ENCODE measurements around the gene TM4SF20.
"Not testable (repeated sequence)": the region's sequence is repeated elsewhere in the genome, so short reads cannot be mapped to it uniquely, and the experiment has no call there.

The TM4SF20 gene

DNA sequence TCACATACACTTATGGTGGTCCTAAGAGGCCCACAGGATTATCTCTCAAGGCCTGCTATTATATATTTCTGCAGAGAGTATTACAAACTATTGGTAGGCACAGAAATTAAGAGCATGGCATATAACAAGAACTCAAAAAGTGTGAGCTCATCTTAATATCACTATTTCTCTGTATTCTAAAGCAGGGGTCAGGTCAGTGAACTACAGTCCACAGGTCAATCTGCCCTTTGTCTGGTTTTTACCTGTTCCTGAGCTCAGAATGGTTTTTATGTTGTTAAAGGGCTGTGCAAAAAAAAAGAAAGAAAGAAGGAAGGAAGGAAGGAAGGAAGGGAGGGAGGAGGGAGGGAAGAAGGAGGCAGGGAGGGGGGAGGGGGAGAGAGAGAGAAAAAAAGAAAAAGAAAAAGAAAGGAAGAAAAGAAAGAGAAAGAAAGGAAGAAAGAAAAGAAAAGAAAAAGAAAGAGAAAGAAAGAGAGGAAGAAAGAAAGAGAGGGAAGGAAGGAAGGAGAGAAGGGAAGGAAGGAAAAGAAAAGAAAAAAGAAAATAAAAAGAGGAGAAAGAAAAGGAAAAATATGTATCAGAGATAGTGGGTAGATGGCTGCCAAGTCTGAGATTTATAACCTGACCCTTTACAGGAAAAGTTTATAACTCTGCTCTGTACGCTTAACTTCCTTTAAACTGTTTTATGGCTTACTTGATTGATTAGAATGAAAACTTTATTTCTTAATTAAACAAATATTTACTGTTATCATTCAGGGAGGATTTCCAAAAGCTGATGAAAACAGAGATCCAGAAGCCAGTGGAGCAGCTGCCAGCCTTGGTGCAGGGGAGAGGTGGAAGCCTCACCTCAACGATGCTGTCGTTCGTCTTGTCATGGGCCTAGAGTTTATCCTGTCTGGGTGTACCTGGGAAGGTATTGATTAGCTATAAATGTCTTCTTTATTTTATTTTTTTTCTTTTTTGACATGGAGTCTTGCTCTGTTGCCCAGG lies 19.9 kb upstream of the TM4SF20 start:
- no peak for DNase-seq (ENCODE audit: low spot score)

DNA sequence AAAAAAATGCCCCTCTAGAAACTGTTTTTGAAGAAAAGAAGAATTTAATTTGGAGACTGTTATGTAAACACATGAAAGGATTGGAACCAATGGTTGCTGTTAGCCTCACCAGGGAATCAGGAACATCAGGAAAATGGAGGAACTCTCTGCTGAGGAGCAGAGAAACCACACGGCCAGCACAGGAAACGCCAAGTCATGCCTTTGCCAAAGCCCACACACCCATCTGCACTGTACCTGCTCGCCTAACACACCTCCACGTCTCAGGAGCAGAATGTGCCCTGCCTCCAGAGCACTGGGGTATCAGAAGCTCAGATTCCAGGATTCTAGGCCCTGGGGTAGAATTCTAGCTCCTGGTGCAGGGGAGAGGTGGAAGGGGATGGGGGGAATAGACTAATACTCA lies 18.5 kb upstream of the TM4SF20 start:
- no peak for DNase-seq (ENCODE audit: low spot score)

- DNase-seq (ENCODE audit: low spot score), result no peak
Observed at GRCh38 chr2:227395556-227395955, 16.4 kb upstream of the TM4SF20 start.

- peak; percentile 10 for DNase-seq (ENCODE audit: low spot score)
Observed at GRCh38 chr2:227394401-227394800, 15.3 kb upstream of the TM4SF20 start.

DNA sequence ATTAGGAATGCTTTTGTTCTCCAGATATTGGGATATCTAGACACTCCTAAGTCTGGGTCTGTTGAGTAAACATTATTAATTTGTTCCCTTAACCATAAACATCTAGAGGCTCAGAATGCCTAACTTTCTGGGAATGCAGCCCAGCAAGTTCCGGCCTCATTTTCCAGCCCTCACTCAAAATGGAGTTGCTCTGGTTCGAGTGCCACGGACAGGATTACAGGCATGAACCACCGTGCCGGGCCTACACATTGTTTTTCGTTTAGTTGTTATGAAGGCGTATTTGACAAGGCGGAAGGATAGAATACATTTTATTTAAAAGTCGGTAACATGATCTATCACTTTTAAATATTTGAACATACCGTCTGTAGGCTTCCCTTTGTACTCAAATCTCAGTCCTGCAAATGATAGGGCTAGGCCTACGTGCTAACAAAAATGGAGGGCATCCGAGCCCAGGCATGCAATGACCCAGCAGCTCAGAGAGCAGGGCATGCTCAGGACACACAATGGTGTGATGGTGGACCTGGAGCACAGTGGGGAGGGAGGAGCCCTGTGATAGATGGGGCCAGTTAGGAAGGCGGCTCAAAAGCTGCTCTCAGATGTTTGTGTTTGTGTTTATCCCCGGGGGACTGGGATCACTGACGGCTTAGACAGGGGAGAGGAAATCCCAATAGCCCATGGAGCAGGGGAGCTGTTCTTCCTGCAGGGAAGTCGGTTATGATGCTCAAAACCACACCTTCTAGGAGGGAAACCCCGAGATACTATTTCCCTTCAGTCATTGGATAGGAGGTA lies 11.6 kb upstream of the TM4SF20 start:
- DNase-seq (ENCODE audit: low spot score), result no peak

GRCh38 chr2:227389661-227390060 lies 10.6 kb upstream of the TM4SF20 start:
- DNase-seq (ENCODE audit: low spot score), result no peak

GRCh38 chr2:227389231-227389630 lies 10.1 kb upstream of the TM4SF20 start:
- DNase-seq (ENCODE audit: low spot score), result no peak

- no peak for DNase-seq (ENCODE audit: low spot score)
Observed at GRCh38 chr2:227388537-227389011, 9.5 kb upstream of the TM4SF20 start.

DNA sequence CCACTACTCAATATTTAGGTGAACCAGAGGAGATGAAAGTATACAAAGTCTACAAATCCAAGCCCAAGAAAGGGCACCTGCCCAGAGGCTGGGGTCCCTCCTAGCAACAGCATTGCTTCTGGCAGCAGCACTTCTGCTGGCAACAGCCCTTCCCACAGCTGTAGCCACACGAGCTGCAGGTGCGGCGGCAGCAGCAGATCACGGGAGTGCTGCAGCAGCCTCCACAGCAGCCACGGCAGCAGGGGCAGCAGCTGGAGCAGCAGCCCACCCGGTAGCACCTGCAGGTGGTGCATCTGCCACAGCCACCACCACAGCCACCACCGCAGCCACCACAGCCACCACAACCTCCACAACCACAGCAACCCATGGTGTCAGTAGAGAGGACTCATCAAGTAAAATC lies 8.5 kb upstream of the TM4SF20 start, which contains the start of gene SCYGR1:
Gene SCYGR1 (minus strand): TSS at position 367 of the 400 bp plus-strand sequence. CDS start 0 bp downstream, at position 367.
- DNase-seq (ENCODE audit: low spot score), result not testable (repeated sequence)

- no peak for DNase-seq (ENCODE audit: low spot score)
Observed at GRCh38 chr2:227386630-227387029, 7.5 kb upstream of the TM4SF20 start.

DNA sequence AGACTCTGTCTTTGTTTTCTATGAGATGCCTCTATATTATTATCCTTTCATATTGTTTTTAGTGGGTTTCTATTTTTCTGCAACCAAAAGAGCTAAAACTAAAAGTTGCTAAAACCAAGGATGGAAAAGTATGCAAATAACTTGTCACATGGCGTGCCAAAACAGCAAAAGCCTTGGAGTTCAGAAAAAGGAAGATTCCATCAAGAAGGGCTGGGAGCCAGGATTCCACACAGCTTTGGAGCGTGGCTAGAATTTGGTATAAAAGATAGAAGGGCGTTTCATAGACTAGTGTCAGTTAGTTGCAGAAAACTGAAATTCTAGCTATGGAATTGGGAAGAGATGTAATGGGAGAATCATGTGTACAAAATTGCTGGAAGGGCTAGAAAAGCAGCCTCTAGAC lies 4.6 kb upstream of the TM4SF20 start:
- DNase-seq (ENCODE audit: low spot score), result no peak

GRCh38 chr2:227382241-227382835 lies 3.2 kb upstream of the TM4SF20 start:
- DNase-seq (ENCODE audit: low spot score), result not testable (repeated sequence)

DNA sequence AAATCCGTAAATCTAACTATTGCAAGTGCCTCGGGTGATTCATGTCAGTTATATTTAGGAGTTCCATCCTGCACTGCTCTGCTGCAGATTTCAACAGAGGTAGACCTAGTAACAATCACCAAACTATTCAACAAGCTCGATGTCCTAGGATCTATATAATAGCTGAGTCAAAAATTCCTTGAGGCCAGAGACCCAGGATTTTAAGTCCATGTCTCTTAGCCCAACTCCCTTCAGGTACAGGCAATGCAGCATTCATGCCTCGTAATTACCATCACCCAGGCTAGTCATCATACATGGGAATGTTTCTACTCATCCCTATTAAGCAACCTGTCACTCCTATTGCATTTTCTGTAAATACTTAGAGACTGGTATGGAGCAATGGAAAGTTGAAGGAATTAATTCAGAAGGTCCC lies 729 bp downstream of the TM4SF20 start:
- DNase-seq (ENCODE audit: low spot score), result no peak

- no peak for DNase-seq (ENCODE audit: low spot score)
Observed at GRCh38 chr2:227377467-227378351, 1.4 kb downstream of the TM4SF20 start.

- DNase-seq (ENCODE audit: low spot score), result no peak
Observed at GRCh38 chr2:227376656-227377396, 2.3 kb downstream of the TM4SF20 start.

DNA sequence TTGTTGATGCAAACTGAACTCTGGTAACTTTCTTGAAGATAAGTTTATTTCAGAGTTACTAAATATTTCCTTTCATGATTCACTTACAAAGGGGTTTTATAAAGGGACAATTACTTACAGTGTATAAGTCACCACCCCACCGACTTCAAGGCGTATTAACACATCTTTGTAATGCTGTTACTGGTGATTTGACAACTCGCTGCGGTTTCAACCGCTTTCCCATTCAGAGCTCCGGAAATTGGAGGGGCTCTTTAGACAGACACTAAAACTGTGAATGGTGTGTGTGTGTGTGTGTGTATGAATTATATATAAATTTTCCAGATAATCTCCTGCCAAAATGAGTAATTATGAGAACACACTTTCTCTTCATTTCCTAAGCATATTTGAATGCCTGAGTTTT lies 4.9 kb downstream of the TM4SF20 start:
- DNase-seq (ENCODE audit: low spot score), result no peak

DNA sequence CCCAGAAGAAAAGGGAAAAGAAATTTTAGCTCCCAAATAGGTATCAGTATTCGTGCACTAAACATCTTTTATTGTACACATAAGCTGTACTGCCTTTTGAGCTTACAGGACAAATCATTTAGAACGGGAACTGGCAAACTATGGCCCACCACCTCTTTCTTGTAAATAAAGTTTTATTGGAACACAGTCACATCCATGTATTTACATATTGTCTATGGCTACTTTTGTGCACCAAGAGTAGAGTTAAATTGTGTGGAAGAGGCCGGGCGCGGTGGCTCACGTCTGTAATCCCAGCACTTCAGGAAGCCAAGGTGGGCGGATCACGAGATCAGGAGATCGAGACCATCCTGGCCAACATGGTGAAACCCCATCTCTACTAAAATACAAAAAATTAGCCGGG lies 5.7 kb downstream of the TM4SF20 start:
- DNase-seq (ENCODE audit: low spot score), result no peak

DNA sequence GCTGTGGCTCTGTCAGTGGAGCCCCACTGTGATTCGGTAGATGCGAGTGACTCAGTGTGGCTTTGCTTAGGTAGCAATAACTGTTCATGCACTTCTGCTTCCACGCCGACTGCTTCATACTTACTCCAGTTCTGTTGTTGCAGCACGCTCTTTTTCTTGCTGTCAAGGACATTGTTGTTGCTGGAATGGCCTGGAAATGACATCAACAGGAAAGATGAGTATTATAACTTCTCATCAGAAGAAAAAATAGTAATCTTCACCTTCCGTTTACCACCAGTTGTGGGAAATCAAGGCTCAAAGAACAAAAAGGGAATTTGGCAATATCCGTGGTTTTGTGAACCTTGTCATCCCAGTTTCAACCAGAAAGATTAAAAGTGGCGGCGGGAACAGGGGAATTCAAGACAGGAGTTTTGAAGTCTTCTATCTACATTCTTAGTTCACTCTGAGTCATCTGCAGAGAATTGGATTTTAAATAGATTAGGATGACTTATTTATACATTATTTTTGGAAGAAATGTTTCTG lies 8.3 kb downstream of the TM4SF20 start:
- no peak for DNase-seq (ENCODE audit: low spot score)

DNA sequence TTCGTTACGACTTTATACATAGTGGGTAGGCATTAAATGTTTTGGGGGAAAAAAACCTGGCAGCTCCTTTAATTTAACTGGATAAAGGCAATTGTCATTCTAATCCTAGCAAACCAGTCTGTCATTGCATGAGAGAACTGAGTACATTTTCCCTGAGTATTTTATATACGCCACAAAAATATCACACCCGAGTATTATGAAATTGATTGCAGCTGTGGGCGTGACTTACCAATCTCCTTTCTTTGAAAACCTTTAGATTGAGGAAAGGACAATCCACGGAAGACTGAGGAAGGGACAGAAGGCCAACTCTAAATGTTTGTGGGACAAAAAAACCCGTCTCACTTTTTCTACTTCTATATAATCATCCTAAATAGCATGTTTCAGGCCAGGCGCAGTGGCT lies 9.0 kb downstream of the TM4SF20 start:
- no peak for DNase-seq (ENCODE audit: low spot score)

- no peak for DNase-seq (ENCODE audit: low spot score)
Observed at GRCh38 chr2:227368574-227368973, 10.5 kb downstream of the TM4SF20 start.
